HEK293 (cell line): ENCODE results near the gene OR8D1.

ENCODE experiments used
- ATF2 ChIP-seq: fragments of 450-650 bp; formaldehyde crosslinking; IDR thresholded peaks from 2 replicates; pipeline ENCODE4 v1.5.1; 2016; ENCODE audit warnings: missing biosample characterization, missing genetic modification characterization, low read depth
- CTCF ChIP-seq: fragments of 450-650 bp; formaldehyde crosslinking; IDR thresholded peaks from 2 replicates; pipeline ENCODE4 v1.5.1; 2016; ENCODE audit warnings: missing biosample characterization, missing genetic modification characterization
- PRDM1 ChIP-seq: fragments of 450-650 bp; formaldehyde crosslinking; IDR thresholded peaks from 2 replicates; pipeline ENCODE4; 2016; ENCODE audit warnings: missing biosample characterization, missing genetic modification characterization
- SP2 ChIP-seq: fragments of 450-650 bp; formaldehyde crosslinking; IDR thresholded peaks from 2 replicates; pipeline ENCODE4 v1.5.1; 2016; ENCODE audit warnings: missing biosample characterization, missing genetic modification characterization
- TCF7L2 ChIP-seq: IDR thresholded peaks from 2 replicates; pipeline ENCODE4 v1.6.1; 2011; ENCODE audit warnings: low read depth, mild to moderate bottlenecking, inconsistent platforms, low read length, moderate library complexity, borderline replicate concordance
- ZBTB1 ChIP-seq: fragments of 450-650 bp; formaldehyde crosslinking; IDR thresholded peaks from 2 replicates; pipeline ENCODE4 v1.5.1; 2016; ENCODE audit warnings: missing biosample characterization, missing genetic modification characterization
- ZBTB10 ChIP-seq: fragments of 450-650 bp; formaldehyde crosslinking; IDR thresholded peaks from 2 replicates; pipeline ENCODE4 v1.5.1; 2016; ENCODE audit warnings: missing biosample characterization, missing genetic modification characterization
- ZFP41 ChIP-seq: fragments of 450-650 bp; formaldehyde crosslinking; IDR thresholded peaks from 2 replicates; pipeline ENCODE4 v1.5.1; 2016; ENCODE audit warnings: missing biosample characterization, missing genetic modification characterization, borderline replicate concordance
- ZNF174 ChIP-seq: fragments of 450-650 bp; formaldehyde crosslinking; IDR thresholded peaks from 2 replicates; pipeline ENCODE4 v1.5.0; 2017; ENCODE audit warnings: missing biosample characterization, mild to moderate bottlenecking, missing genetic modification characterization
- ZNF274 ChIP-seq, 2 experiments: fragments of 200-500 bp in 1 of 2; fragments of 450-650 bp in 1 of 2; sonication (Bioruptor generic) in 1 of 2; formaldehyde crosslinking in 1 of 2; IDR thresholded peaks; 2 replicates each; pipeline versions ENCODE4 v1.5.1 to v1.6.1; 2014 to 2016; ENCODE audit warnings: borderline replicate concordance in 1 of 2, inconsistent platforms in 1 of 2, low read length in 1 of 2, missing biosample characterization in 1 of 2, missing genetic modification characterization in 1 of 2
- ZNF473 ChIP-seq: fragments of 450-650 bp; formaldehyde crosslinking; IDR thresholded peaks from 2 replicates; pipeline ENCODE4 v1.5.1; 2017; ENCODE audit warnings: missing biosample characterization, missing genetic modification characterization
- ZSCAN5A ChIP-seq: fragments of 450-650 bp; formaldehyde crosslinking; IDR thresholded peaks from 2 replicates; pipeline ENCODE4 v1.5.1; 2016; ENCODE audit warnings: missing biosample characterization, missing genetic modification characterization

- TF ChIP-seq TCF7L2 (no peak), CTCF (tag by site-specific recombination) (no peak), ATF2 (no peak), PRDM1 (tag by site-specific recombination) (no peak), ZBTB10 (tag by site-specific recombination) (no peak), ZNF174 (tag by site-specific recombination) (no peak), ZBTB1 (tag by site-specific recombination) (no peak), ZNF274 (IDR thresholded peaks at IDR 0.05; ENCODE audit: low read length) (no peak), ZNF274 (tag by site-specific recombination; IDR thresholded peaks at IDR 0.05; ENCODE audit: borderline replicate concordance) (no peak), ZNF473 (tag by site-specific recombination) (no peak), ZFP41 (tag by site-specific recombination) (no peak), SP2 (tag by site-specific recombination) (no peak), ZSCAN5A (no peak)
These were observed 12.2 kb downstream of the OR8D1 start for GRCh38 chr11:124301548-124301947.
